ENCODE measurements around the gene PDZK1.

The PDZK1 gene

GRCh38 chr1:145714524-145715111 lies 7.5 kb upstream of the PDZK1 start:
- no peak for DNase-seq (ENCODE audit: low read depth)
- TF ChIP-seq MYC (IDR thresholded peaks at IDR 0.05; ENCODE audit: low read depth, low read length), result no peak
- no peak for TF ChIP-seq CTCF (IDR thresholded peaks at IDR 0.05; ENCODE audit: low read depth, low read length)
- no peak for TF ChIP-seq POLR2A (IDR thresholded peaks at IDR 0.05; ENCODE audit: extremely low read depth, insufficient read length)
- TF ChIP-seq MAX (IDR thresholded peaks at IDR 0.05; ENCODE audit: low read depth, low read length), result no peak
- no peak overlapping the region for H3K4me3 ChIP-seq (ENCODE audit: low read depth, low read length)

GRCh38 chr1:145711213-145711651 lies 4.1 kb upstream of the PDZK1 start:
- TF ChIP-seq MYC (IDR thresholded peaks at IDR 0.05; ENCODE audit: low read depth, low read length) (no peak), CTCF (IDR thresholded peaks at IDR 0.05; ENCODE audit: low read depth, low read length) (no peak), POLR2A (IDR thresholded peaks at IDR 0.05; ENCODE audit: extremely low read depth, insufficient read length) (no peak), MAX (IDR thresholded peaks at IDR 0.05; ENCODE audit: low read depth, low read length) (no peak)
- no peak for DNase-seq (ENCODE audit: low read depth)
- no peak overlapping the region for H3K4me3 ChIP-seq (ENCODE audit: low read depth, low read length)

GRCh38 chr1:145710291-145711027 lies 3.3 kb upstream of the PDZK1 start:
- no peak for TF ChIP-seq CTCF (IDR thresholded peaks at IDR 0.05; ENCODE audit: low read depth, low read length)
- TF ChIP-seq POLR2A (IDR thresholded peaks at IDR 0.05; ENCODE audit: extremely low read depth, insufficient read length), result no peak
- TF ChIP-seq MAX (IDR thresholded peaks at IDR 0.05; ENCODE audit: low read depth, low read length), result no peak
- no peak for TF ChIP-seq MYC (IDR thresholded peaks at IDR 0.05; ENCODE audit: low read depth, low read length)
- no peak for DNase-seq (ENCODE audit: low read depth)

GRCh38 chr1:145708063-145708462 lies 895 bp upstream of the PDZK1 start:
- no peak for DNase-seq (ENCODE audit: low read depth)
- H3K4me3 ChIP-seq (ENCODE audit: low read depth, low read length), result no peak overlapping the region
- TF ChIP-seq CTCF (IDR thresholded peaks at IDR 0.05; ENCODE audit: low read depth, low read length), result no peak
- no peak for TF ChIP-seq POLR2A (IDR thresholded peaks at IDR 0.05; ENCODE audit: extremely low read depth, insufficient read length)
- TF ChIP-seq MAX (IDR thresholded peaks at IDR 0.05; ENCODE audit: low read depth, low read length), result no peak
- TF ChIP-seq MYC (IDR thresholded peaks at IDR 0.05; ENCODE audit: low read depth, low read length), result no peak

More at GRCh38 chr1:145710291-145711027, 3.3 kb upstream of the PDZK1 start:
- no peak overlapping the region for H3K4me3 ChIP-seq (ENCODE audit: low read depth, low read length)

GRCh38 chr1:145706086-145706664 lies 993 bp downstream of the PDZK1 start:
- DNase-seq (ENCODE audit: low read depth), result no peak
- TF ChIP-seq MAX (IDR thresholded peaks at IDR 0.05; ENCODE audit: low read depth, low read length) (no peak), CTCF (IDR thresholded peaks at IDR 0.05; ENCODE audit: low read depth, low read length) (no peak), MYC (IDR thresholded peaks at IDR 0.05; ENCODE audit: low read depth, low read length) (no peak), POLR2A (IDR thresholded peaks at IDR 0.05; ENCODE audit: extremely low read depth, insufficient read length) (no peak)
- no peak overlapping the region for H3K4me3 ChIP-seq (ENCODE audit: low read depth, low read length)

Data from NB4 (cell line).